HepG2 (cell line): ENCODE results near the gene RMRP. TPM values are rescaled to one million over a fixed set of nuclear protein-coding genes. Genes with fewer than 3 reads are reported as not detected.

Experiments
- CENPX ChIP-seq: sonication (generic); formaldehyde crosslinking; IDR thresholded peaks from 2 replicates; pipeline ENCODE4 v1.9.0; 2021; ENCODE audit warnings: mild to moderate bottlenecking, missing genetic modification reagents, moderate library complexity
- CHCHD3 ChIP-seq: sonication (generic); formaldehyde crosslinking; IDR thresholded peaks from 2 replicates; pipeline ENCODE4 v1.8.0; 2022; ENCODE audit warnings: mild to moderate bottlenecking, missing genetic modification reagents, moderate library complexity
- E2F1 ChIP-seq: sonication (generic); formaldehyde crosslinking; IDR thresholded peaks from 2 replicates; pipeline ENCODE4 v1.5.0; 2020; ENCODE audit warnings: missing genetic modification reagents
- E2F5 ChIP-seq: sonication (generic); formaldehyde crosslinking; conservative IDR thresholded peaks from 2 replicates; pipeline ENCODE4 v1.4.0; 2020; ENCODE audit warnings: missing genetic modification reagents
- EHMT2 ChIP-seq: fragments of 200-600 bp; sonication (generic); IDR thresholded peaks from 2 replicates; pipeline ENCODE4 v1.7.0; 2017; ENCODE audit warnings: antibody characterized with exemption, low read depth, low read length, borderline replicate concordance
- ETV6 ChIP-seq: sonication (generic); formaldehyde crosslinking; conservative IDR thresholded peaks from 2 replicates; pipeline ENCODE4 v1.4.0; 2020; ENCODE audit warnings: missing genetic modification reagents
- FOSL2 ChIP-seq: sonication (generic); formaldehyde crosslinking; IDR thresholded peaks from 2 replicates; pipeline ENCODE4 v1.4.0; 2020; ENCODE audit warnings: missing genetic modification reagents
- HNF1A ChIP-seq, 2 experiments: sonication (generic) in 1 of 2; formaldehyde crosslinking in 1 of 2; IDR thresholded peaks; 2 replicates each; pipeline versions ENCODE4 v1.4.0 to v1.6.1; 2016 to 2020; ENCODE audit warnings: borderline replicate concordance in 1 of 2, low read depth in 1 of 2, mild to moderate bottlenecking in 1 of 2, missing genetic modification reagents in 1 of 2
- JUNB ChIP-seq: sonication (generic); formaldehyde crosslinking; IDR thresholded peaks from 2 replicates; pipeline ENCODE4 v1.8.0; 2022; ENCODE audit warnings: missing genetic modification reagents, mild to moderate bottlenecking, borderline replicate concordance
- KDM5B ChIP-seq: sonication (generic); formaldehyde crosslinking; IDR thresholded peaks from 2 replicates; pipeline ENCODE4 v1.4.0; 2020; ENCODE audit warnings: missing genetic modification reagents, mild to moderate bottlenecking, borderline replicate concordance
- NAIF1 ChIP-seq: sonication (generic); formaldehyde crosslinking; IDR thresholded peaks from 2 replicates; pipeline ENCODE4 v1.5.0; 2020; ENCODE audit warnings: mild to moderate bottlenecking, missing genetic modification reagents, borderline replicate concordance
- REPIN1 ChIP-seq: sonication (generic); formaldehyde crosslinking; IDR thresholded peaks from 2 replicates; pipeline ENCODE4 v1.8.0; 2022; ENCODE audit warnings: missing genetic modification reagents, low read depth, mild to moderate bottlenecking, borderline replicate concordance
- SOX6 ChIP-seq, 2 experiments: fragments of 450-650 bp in 1 of 2; sonication (generic) in 1 of 2; formaldehyde crosslinking in 1 of 2; IDR thresholded peaks; 2 replicates each; pipeline versions ENCODE4 v1.4.0 to v1.6.1; 2017 to 2020; ENCODE audit warnings: antibody characterized with exemption in 1 of 2, mild to moderate bottlenecking in 1 of 2, missing genetic modification reagents in 1 of 2
- TBL1XR1 ChIP-seq: fragments of 150-350 bp; IDR thresholded peaks from 2 replicates; pipeline ENCODE4 v1.6.1; 2014; ENCODE audit warnings: borderline replicate concordance, low read length; ENCODE audit not compliant: partially characterized antibody
- THAP8 ChIP-seq: sonication (generic); formaldehyde crosslinking; IDR thresholded peaks from 2 replicates; pipeline ENCODE4 v1.5.1; 2020; ENCODE audit warnings: missing genetic modification reagents, mild to moderate bottlenecking, borderline replicate concordance
- ZNF12 ChIP-seq: sonication (generic); formaldehyde crosslinking; IDR thresholded peaks from 2 replicates; pipeline ENCODE4 v1.5.0; 2020; ENCODE audit warnings: missing genetic modification reagents
- ZNF235 ChIP-seq: sonication (generic); formaldehyde crosslinking; IDR thresholded peaks from 2 replicates; pipeline ENCODE4 v1.8.1; 2023; ENCODE audit warnings: mild to moderate bottlenecking, missing genetic modification reagents, borderline replicate concordance
- ZNF275 ChIP-seq: sonication (generic); formaldehyde crosslinking; IDR thresholded peaks from 2 replicates; pipeline ENCODE4 v1.8.0; 2022; ENCODE audit warnings: missing genetic modification reagents, mild to moderate bottlenecking, inconsistent platforms, borderline replicate concordance
- ZZZ3 ChIP-seq: sonication (generic); formaldehyde crosslinking; IDR thresholded peaks from 2 replicates; pipeline ENCODE4 v1.4.0; 2020; ENCODE audit warnings: missing genetic modification reagents, mild to moderate bottlenecking, borderline replicate concordance
- polyA plus RNA-seq, 8 experiments: library from polyadenylated mRNA; depleted of rRNA in 3 of 8; stranded (reverse) in 7 of 8; unstranded in 1 of 8; fragments of >200 nt; fragmentation: Illumina TruSeq in 4 of 8; extraction: Trizol in 4 of 8; gene quantifications; 2 replicates each; pipeline versions ENCODE4 v1.2.1 to v1.2.3, GENCODE V29; 2011 to 2016; ENCODE audit warnings: low read depth in 4 of 8, missing spikeins in 1 of 8, mixed read lengths in 1 of 8; ENCODE audit not compliant: insufficient read depth in 1 of 8
- total RNA-seq, 5 experiments: library from RNA; depleted of rRNA; stranded (reverse); fragments of >200 nt; fragmentation: Illumina TruSeq; extraction: Trizol; gene quantifications; 2 replicates each; pipeline ENCODE4 v1.2.3, GENCODE V29; 2016; ENCODE audit warnings: low read depth in 1 of 5

RMRP gene
- total and polyA plus RNA-seq, 2 of the 13 experiments (the other 11 are each of a cell fraction or from before 2014, with no cell fraction given), result 51.4 to 4,025 TPM

GRCh38 chr9:35646533-35647265, 11.1 kb downstream of the RMRP start (continued):
- TF ChIP-seq ZNF235, result no peak
- TF ChIP-seq TBL1XR1, result no peak
- peak; percentile 64; the same call in 1 of the 2 replicates for TF ChIP-seq NAIF1 (CRISPR knock-in tag)
- TF ChIP-seq SOX6 (IDR thresholded peaks at IDR 0.05), result no peak
- TF ChIP-seq SOX6 (CRISPR knock-in tag; IDR thresholded peaks at IDR 0.05), result peak; percentile 54; the same call in 1 of the 2 replicates
- 0 out of 2 replicates have a peak, but pooled peaks have one; percentile 22 for TF ChIP-seq E2F5 (CRISPR knock-in tag)
- no peak for TF ChIP-seq CHCHD3
- peak; percentile 72; the same call in 1 of the 2 replicates for TF ChIP-seq REPIN1
- TF ChIP-seq ZZZ3 (CRISPR knock-in tag), result no peak
- no peak for TF ChIP-seq HNF1A (IDR thresholded peaks at IDR 0.05; ENCODE audit: low read depth)
- no peak; the same call in 1 of the 2 replicates for TF ChIP-seq HNF1A (CRISPR knock-in tag; IDR thresholded peaks at IDR 0.05; ENCODE audit: borderline replicate concordance)
- no peak for TF ChIP-seq KDM5B (CRISPR knock-in tag)
- TF ChIP-seq ETV6 (CRISPR knock-in tag), result no peak
- no peak for TF ChIP-seq THAP8 (CRISPR knock-in tag)
- TF ChIP-seq FOSL2, result peak; percentile 28; the same call in 1 of the 2 replicates
- no peak for TF ChIP-seq ZNF275 (CRISPR knock-in tag)
- TF ChIP-seq EHMT2, result no peak
- TF ChIP-seq CENPX (CRISPR knock-in tag), result no peak
- no peak for TF ChIP-seq JUNB
- TF ChIP-seq E2F1 (CRISPR knock-in tag), result peak; percentile 75
- no peak; the same call in 1 of the 2 replicates for TF ChIP-seq ZNF12
